ENCODE measurements around the gene CASS4.

DNA sequence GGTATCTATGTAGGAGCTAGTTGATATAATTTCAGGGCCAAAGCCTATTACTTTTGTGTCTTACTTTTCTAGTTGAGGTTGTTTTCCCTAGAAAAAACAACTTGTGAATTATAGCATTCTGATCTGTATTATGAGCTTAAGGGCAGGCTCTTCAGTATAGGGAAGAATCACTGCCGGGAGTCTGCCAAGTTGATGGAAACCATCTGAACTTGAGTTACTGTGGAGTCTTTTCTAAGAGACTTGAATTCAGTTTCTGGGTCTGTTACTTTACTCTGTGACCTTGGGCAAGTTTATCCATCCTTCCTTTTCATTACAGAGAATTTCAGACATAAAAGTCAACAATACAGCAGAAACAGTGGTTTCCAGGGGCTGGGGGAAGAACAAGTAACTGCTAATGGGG lies 2.1 kb upstream of the CASS4 start:
- TF ChIP-seq, protein P1, sequence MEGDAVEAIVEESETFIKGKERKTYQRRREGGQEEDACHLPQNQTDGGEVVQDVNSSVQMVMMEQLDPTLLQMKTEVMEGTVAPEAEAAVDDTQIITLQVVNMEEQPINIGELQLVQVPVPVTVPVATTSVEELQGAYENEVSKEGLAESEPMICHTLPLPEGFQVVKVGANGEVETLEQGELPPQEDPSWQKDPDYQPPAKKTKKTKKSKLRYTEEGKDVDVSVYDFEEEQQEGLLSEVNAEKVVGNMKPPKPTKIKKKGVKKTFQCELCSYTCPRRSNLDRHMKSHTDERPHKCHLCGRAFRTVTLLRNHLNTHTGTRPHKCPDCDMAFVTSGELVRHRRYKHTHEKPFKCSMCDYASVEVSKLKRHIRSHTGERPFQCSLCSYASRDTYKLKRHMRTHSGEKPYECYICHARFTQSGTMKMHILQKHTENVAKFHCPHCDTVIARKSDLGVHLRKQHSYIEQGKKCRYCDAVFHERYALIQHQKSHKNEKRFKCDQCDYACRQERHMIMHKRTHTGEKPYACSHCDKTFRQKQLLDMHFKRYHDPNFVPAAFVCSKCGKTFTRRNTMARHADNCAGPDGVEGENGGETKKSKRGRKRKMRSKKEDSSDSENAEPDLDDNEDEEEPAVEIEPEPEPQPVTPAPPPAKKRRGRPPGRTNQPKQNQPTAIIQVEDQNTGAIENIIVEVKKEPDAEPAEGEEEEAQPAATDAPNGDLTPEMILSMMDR (IDR thresholded peaks at IDR 0.05 in 2 of 3, conservative IDR thresholded peaks at IDR 0.05 in 1 of 3; ENCODE audit: borderline replicate concordance in 1 of 3, insufficient read depth in 1 of 3, low read depth in 2 of 3, low read length in 2 of 3): no peak
- TF ChIP-seq EZH2phosphoT487 (IDR thresholded peaks at IDR 0.05; ENCODE audit: borderline replicate concordance) (no peak), POLR2A (IDR thresholded peaks at IDR 0.05; ENCODE audit: borderline replicate concordance, extremely low read depth, insufficient read depth, insufficient read length) (no peak), MAX (IDR thresholded peaks at IDR 0.05) (no peak), POLR2AphosphoS5 (IDR thresholded peaks at IDR 0.05; ENCODE audit: low read depth, low read length) (no peak), ZBTB33 (IDR thresholded peaks at IDR 0.05; ENCODE audit: extremely low read depth, insufficient replicate concordance, low read length) (no peak), RAD21 (IDR thresholded peaks at IDR 0.05; ENCODE audit: low read depth) (no peak), REST (IDR thresholded peaks at IDR 0.05; ENCODE audit: low read depth) (no peak), CEBPB (IDR thresholded peaks at IDR 0.05; ENCODE audit: low read depth) (no peak), ZFX (IDR thresholded peaks at IDR 0.05) (no peak), SRF (IDR thresholded peaks at IDR 0.05; ENCODE audit: low read depth) (no peak), EGR1 (IDR thresholded peaks at IDR 0.05; ENCODE audit: low read depth) (no peak)

Data from HCT116 (cell line).